ENCODE data around the gene SDC1. TPM values are rescaled to one million over a fixed set of nuclear protein-coding genes. Genes with fewer than 3 reads are reported as not detected.

Gene SDC1, protein sequence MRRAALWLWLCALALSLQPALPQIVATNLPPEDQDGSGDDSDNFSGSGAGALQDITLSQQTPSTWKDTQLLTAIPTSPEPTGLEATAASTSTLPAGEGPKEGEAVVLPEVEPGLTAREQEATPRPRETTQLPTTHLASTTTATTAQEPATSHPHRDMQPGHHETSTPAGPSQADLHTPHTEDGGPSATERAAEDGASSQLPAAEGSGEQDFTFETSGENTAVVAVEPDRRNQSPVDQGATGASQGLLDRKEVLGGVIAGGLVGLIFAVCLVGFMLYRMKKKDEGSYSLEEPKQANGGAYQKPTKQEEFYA
- total RNA-seq = under 1 TPM; 0.10 to 0.15 TPM

DNA sequence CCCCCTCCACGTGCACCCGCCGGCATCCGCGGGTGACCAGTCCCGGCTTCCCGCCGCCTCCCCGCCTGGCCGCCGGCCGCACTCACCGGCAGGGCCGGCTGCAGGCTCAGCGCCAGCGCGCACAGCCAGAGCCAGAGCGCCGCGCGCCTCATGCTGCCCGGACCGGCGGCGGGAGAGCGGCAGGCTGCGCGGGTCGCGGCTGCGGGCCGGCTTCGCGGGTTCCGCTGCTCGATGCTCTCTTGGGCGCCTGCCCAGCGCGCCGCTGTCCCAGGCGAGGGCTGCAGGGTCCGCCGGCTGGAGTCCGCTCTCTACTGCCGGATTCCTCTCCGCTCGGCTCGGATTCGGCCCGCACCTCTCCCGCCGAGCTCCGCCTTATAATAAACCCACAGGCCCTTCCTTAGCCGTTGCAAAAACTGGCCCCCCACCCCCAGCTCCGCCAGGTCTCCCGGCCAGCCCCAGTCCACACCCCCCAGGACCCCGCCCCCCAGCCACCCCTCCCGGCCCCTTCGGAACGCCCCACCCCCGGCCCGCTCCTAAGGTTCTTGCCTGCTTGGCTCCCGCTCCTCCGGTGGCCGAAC is at the start of gene SDC1:
Gene SDC1 (minus strand): TSS at position 415 of the 578 bp plus-strand sequence. CDS start 263 bp downstream, at position 152.

Other genes with a start within 250 kb of the SDC1 start
- gene WDR35, start 235.0 kb downstream of the SDC1 start, total RNA-seq = 1 to 10 TPM; 3.7 to 3.9 TPM
- not detected for gene MATN3, start 212.5 kb downstream of the SDC1 start, total RNA-seq
- gene LAPTM4A, start 173.5 kb downstream of the SDC1 start, total RNA-seq = 10 to 100 TPM; 24.8 to 25.0 TPM
- gene PUM2, start 125.7 kb upstream of the SDC1 start, total RNA-seq = 100 to 1,000 TPM; 131 to 134 TPM
- gene RHOB, start 221.9 kb upstream of the SDC1 start, total RNA-seq = 1 to 10 TPM; 1.7 to 2.2 TPM

Data from activated naive CD4-positive, alpha-beta T cell treated with anti-CD3 and anti-CD28 coated beads, Interleukin-2, amount 10 ng/mL, durations not matched to agents 5 hours and 36 hours (primary cell).